NCI-H2196 (cell line): Measurements from ENCODE around the gene RNF10.
"Not testable (repeated sequence)": the region's sequence is repeated elsewhere in the genome, so short reads cannot be mapped to it uniquely, and the experiment has no call there.

Experiments used
- DNase-seq: peaks from one replicate; lab custom pipeline; 2025; ENCODE audit not compliant: unreplicated experiment; lab: John Stamatoyannopoulos, UW

The RNF10 gene

DNA sequence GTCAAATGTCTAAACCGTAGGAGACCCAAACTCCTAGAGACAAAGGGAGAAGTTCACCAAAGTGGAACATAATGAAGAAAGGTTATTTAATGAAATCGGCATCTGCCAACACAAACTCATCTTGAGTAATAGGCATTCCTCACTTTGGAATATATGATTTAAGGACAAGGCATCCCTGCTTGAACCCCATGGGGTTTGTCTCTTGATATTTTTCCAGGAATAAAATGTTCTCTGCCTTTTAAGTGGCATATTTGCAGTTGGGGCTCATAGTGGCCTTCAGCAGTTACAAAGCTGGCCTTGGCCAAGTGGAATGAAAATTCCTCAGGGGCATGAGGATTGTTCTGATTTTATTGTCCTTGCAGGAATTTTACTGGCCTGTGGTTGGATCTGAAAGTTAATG lies 40.0 kb downstream of the RNF10 start:
- no peak for DNase-seq

DNA sequence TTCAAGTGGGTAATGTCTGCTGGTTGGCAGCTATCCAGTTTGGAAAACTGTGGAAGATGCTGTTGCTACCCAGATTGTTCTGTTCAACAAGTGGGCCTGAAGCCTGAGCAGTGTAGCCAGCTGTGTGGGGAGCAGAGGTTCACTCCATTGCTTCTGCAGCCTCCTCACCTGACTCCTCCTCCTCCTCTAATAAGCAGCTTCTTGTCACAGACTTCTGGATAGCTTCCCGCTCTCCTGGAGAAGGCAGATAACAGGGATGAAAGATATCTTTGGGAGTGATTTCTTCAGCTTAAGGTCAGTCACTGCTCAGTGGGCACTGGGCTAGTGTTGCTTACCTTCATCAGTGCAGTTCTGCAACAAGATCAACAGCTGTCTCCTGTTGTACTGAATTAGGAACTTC lies 45.0 kb downstream of the RNF10 start:
- no peak for DNase-seq

DNA sequence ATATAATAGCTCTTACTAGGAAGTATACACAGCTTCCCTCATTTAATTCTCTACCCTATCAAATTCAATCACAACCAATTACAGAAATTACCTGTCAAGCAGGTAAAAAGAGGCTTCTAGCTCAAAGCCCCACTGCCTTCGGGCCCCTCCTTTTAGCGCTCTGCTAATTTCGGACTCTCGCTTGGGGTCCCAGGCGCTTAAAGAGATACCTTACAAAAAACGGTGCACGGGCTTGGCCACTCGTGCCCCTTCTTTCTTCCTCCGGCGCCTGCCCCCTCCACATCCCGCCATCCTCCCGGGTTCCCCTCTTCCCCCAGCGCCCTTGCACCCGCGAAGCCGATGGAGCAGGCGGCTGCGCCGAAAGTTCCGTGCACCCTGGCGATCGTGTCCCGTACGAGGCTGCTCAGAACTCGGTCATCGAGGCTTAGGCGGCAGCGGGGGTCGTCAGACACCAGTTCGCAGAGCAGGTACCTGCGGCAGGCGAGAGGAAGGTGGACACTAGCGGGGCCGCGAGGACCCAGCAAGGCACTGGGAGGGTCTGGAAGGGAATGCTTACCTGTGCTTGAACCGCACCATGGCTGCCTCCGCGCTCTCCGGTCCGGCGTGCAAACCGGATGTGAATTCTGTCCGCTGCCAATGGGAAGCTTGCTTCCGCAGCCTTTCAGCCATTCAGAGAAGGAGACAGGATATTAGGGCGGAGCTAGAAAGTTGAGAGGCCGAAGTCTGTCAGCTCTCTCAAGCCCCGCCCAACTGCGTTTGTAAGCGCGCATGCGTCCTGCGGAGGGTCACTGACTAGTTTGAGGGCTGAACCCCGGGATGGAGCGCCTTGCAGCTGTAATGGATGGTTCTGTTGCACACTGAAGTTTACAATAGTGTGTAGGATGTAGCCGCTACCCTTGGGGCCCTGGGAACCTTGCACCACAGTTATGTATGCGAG lies 46.9 kb downstream of the RNF10 start, which contains the start of gene POP5:
Gene POP5, minus strand, starts transcription at position 616 of the 937 bp plus-strand sequence. Its CDS starts 40 bp downstream, at position 576.
- peak; percentile 99 for DNase-seq

DNA sequence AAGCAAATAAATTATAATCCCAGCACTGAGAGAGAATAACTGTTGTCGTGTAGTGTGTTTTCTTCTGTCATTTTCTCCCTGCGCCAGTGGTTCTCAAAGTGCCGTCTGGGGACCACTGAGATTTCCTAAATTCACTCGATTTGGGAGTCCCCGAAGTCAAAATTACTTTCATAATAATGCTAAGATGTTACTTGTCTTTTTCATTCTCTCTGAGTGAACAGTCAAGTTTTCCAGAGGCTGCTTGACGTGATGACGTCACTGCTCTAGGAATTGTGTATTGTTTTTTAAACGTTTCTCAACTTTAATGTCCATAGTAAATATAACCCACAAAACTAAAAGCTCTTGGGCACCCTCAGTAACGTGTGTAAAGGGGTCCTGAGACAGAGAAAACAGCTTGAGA lies 47.8 kb downstream of the RNF10 start:
- DNase-seq: no peak

DNA sequence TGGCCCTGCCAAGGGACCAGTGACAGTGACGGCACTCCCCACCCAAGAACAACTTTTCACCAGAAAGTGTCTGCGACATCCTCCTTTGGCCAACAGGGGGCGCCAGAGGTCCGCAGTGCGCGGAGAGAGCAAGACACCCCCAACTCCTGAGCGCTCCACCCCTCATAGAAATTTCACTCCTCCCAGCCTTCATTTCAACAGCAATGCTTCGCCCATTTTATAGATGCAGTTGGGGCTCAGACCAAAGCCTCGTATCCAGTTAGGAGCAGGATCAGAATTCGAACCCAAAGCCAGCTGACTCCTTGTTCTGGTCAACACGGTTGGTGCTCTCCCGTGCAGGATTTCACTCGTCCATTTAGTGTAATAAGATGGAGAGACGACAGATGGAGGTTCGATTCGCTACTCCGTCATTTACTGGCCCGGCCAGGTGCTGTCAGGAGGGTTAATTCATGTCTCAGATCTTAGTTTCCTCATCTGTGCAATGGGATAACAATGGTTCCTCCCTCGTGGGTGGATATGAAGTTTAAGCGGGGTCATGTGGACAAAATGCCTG lies 49.4 kb downstream of the RNF10 start:
- peak; percentile 85 for DNase-seq

DNA sequence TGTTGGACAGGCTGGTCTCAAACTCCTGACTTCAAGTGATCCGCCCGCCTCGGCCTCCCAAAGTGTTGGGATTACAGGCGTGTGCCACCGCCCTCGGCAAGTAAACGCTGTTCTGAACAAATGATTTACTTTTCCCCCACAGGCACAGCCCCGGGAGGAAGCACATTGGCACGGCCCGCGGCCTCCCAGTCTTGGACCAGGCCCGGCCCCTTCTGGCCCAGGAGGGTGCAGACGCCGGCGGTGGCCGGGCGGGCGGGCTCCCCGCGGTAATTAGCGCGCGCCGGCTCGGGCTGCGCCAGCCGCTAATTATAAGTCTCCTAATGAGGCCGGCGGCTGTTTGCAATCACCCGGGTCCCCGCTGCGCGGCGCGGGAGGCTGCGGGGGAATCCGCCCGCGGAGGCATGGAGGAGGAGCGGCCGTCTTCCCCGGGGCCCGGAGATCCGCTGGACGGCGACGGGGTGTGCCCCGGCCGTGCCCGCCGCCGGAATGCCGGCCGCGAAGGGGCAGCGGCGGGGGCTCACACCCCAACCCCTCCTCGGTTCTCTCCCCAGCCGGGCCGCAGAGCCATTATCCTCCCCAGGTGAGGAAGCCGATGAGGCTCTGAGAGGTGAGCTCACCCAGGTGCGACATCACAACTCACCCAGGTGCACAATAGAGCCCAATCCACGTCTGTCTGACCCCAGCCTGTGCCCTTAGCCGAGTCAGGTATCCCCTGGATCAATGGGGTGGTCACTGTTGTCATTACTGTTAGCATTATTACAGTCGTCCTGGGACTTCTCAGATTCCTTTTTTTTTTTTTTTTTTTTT lies 50.4 kb downstream of the RNF10 start:
- peak; percentile 39 for DNase-seq

DNA sequence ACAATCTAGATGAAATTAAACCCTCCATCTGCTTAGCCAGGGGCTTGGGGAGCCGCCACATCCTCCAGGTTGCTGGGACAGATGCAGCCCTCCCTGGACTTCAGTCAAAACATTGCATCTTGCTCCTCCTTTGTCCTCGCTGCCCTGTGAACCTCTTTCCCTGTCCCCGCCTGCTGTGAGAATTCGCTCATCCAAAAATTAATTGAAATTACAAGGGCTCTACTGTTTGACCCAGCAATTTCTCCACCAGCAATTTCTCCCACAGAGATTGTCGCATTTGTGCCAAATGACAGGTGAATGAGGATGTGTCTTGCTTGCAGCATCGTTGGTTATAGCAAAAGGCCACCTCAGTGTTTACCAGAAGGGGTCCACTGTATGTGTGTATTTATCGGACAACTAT lies 52.0 kb downstream of the RNF10 start:
- DNase-seq: no peak

DNA sequence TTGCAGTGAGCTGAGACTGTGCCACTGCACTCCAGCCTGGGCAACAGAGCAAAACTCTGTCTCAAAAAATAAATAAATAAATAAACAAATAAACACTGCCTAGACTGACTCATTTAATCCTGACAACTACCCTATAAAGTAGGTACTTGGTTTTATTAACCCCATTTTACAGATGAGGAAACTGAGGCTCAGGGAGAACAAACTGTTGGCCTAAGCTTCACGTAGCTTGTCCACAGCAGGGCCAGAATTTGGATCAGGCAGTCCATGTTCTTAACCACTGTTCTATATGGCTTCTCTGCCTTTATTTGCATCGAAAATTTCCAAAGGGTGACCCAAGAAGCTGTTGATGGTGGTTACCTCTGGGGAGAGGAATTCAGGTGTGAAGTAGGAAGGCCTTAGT lies 52.7 kb downstream of the RNF10 start:
- DNase-seq: no peak

DNA sequence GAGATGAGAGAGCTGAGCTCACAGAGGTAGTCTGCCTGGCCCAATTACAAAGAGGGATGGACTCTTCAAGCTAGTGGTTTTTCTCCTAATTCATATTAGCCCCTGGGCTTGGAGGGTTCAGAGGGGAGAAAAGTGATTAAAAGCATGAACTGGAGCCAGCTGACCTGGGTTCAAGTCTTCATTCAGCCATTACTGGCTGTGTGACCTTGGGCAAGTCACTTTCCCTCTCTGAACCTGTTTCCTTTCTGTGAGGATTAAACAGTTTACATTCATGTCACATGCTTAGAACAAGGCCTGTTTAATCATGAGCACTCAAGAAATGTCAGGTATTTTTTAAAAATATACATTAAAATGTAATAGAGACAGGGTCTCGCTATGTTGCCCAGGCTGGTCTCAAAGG lies 54.2 kb downstream of the RNF10 start:
- no peak for DNase-seq

DNA sequence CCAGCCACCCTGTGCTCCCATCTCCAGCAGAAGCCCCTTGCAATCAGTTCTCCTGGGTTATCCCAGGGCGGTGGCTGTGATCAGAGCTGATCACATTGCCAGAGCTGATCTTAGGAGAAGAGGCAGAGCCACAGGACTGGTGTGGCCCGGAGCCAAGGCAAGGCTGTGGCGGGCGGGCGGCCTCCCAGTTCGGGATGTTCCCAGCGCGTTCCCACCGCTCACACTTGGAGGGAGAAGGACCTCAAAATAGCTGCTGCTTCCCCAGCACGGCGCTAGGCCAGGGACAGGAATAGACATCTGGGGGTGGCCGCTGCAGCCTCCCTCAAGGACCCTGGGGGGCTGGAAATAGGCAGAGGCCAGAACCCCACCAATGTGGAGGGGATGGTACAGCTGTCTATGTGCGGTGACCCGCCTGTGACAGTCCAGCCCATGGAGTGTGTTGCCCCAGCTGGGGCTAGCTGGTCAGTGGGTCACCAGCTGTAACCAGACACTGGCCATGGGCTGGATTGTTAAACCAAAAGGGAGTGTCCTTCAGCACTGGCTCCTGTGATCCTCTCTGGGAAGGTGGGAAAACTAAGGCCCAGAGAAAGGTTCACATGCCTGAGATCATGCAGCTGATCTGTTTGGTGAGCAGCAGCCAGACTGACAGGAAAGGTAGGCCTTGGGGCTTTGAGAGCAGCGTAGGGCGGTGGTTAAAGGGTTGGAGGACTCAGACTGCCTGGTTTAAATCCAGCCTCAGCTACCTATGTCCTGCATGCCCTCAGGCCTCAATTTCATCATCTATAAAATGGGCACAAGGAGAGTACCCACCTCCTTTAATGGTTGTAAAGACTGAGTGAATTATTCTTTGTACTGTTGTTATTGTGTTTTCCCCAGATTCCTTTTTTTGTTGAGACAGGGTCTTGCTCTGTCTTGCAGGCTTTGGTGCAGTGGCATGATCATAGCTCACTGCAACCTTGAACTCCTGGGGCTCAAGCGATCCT lies 55.1 kb downstream of the RNF10 start:
- DNase-seq: no peak

DNA sequence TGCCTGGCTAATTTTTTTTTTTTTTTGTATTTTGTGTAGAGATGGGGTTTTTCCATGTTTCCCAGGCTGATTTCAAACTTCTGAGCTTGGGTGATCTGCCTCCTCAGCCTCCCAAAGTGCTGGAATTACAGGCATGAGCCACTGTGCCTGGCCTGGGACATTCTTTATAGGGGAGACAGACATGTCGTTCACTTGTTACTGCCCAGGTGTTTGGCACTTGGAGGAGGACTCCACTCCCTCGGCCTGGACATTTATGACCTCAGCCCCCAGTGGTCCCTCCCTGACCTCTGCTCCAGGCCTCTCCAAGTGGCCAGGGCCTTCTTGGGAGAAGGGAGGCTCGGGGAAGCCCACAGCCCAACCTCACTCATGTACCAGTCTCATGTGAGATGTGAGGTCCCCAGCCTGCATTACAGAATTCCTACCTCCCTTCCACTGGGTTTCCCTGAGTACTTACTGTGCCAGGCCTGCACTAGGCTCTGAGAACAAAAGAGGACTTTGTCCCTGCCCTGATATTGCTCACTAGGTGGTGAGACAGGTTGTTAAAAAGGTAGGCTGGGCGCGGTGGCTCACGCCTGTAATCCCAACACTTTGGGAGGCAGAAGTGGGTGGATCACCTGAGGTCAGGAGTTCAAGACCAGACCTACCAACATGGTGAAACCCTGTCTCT lies 56.7 kb downstream of the RNF10 start:
- no peak for DNase-seq

DNA sequence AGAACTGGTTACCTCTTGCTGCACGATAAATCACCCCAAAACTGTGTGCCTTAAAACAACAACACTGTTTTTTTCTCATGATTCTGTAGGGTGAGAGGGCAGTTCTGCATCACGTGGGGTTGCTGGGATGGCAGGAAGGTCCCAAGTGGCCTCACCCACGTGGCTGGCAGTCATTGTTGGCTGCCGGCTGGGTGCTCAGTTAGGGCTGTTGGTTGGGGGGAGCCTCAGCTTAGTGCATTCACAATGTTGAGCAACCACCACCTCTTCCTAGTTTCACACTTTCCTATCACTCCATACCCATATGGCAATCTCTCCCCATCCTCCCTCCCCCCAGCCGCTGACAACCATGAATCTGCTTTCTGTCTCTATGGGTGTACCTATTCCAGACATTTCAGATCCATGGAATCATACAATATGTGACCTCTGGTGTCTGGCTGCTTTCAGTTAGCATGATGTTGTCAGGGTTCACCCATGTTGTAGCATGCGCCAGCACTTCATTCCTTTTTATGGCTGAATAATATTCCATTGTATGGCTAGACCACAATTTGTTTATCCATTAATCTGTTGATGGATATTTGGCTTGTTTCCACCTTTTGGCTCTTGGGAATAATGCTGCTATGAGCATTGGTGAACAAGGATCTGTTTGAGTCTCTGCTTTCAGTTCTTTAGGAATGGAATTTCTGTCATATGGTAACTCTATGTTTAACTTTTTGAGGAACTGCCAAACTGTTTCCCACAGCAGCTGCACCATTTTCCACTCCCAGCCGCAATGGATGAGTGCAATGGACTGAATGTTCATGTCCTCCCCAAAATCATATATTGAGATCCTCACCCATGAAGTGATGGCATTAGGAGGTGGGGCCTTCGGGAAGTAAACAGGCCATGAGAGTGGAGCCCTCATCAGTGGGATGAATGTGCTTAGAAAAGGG lies 58.2 kb downstream of the RNF10 start:
- no peak for DNase-seq

DNA sequence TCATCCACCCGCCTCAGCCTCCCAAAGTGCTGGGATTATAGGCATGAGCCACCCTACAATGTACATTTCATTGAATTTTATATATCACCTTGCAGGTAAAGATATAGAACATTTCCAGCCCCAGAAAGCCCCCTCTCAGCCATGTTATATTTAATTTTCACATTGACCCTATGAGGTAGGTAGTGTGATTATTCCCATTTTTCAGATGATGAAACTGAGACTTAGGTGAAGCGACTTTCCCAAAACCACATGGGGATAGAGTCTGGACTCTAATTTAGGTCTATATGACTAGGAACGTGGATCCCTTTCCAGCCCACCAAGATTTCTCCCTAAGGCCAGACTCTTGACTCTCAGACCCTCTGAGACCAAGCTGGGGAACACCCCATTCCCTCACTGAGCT lies 62.7 kb downstream of the RNF10 start:
- DNase-seq: no peak

DNA sequence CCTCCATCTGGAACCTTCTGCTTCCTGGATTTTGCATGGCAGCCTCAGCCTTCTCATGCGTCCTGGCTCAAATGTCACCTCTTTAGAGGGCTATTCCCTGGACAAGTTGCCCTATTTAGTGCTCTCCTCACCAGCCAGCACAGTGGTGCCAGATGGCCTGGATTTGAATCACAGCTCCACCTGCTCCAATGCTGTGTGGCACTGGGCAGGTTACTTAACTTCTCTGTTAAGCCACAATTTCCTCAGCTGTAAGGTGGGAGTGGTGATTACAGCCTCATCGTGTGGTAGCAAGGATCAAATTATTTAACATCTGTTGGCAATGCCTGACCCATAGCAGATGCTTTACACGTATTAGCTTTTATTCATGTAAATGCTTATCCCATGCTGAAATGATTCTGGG lies 63.7 kb downstream of the RNF10 start:
- no peak for DNase-seq

DNA sequence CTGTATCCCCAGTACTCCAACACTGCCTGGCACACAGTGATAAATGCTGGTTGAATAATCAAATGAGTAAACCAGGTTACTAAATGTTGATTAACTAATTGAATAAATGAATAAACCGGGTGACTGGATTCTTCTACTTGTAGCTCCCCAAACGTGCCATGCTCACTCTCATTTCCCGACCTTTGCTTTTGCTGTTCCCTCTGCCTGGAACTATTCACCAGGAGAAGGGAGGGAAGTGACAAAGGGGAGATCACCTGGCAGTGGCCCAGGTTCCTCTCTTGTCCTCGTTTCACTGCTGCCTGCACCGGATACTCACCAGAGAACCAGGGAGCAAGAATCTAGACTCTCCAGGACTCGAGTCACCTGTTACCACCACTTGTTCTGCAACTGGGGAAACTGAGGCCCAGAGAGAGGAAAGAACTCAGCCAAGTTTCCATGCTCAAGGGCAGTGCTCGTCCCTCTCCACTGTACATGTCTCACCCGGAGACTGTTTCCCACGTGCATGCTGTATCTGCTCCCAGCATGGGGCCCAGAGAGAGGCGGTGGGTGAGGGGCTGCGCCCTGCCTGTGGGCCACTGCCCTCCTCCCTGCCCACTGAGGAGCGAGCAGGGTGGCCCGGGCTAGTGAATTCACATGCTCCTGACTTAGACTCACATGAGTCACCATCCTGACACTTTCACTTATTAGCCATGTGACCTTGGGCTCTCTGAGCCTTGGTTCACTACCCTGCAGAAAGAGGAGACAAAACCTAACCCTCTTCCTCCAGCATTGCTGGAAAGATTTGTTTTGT lies 64.7 kb downstream of the RNF10 start:
- no peak for DNase-seq

DNA sequence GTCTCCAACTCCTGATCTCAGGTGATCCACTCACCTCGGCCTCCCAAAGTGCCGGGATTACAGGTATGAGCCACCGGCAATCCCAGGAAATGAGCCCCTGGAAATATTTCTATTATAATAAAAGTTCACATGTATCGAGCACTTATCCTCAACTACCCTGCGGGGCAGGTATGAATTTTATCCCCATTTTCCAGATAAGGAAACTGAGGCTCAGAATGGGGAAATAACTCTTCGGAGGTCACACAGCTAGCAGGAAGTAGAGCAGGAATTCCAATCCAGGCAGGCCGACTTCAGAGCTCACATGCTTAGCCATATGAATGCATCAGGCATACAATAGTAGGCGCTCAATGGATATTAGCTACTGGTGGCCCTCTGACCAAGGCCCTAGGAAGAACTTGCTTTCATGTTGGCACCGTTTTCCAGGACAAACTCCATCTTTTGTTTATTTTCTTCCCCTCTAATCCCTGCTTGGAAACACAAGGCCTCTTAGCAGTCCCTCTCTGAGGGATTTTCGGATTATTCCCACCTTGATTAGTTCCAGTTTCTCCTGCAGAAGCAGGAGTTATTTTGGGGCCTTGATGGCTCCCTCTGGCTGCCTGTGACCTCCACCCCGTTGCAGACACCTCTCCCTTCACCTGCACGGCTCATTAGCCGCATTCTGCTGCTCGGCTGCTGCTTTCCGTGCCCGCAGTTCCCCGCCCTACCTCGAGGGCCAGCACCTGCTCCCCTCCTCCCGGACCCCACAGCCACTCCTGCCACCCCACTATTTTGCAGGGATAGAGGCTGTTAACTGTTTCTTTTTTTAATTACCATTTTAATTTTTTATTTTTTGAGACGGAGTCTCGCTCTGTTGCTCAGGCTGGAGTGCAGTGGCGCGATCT lies 65.8 kb downstream of the RNF10 start:
- DNase-seq: no peak

DNA sequence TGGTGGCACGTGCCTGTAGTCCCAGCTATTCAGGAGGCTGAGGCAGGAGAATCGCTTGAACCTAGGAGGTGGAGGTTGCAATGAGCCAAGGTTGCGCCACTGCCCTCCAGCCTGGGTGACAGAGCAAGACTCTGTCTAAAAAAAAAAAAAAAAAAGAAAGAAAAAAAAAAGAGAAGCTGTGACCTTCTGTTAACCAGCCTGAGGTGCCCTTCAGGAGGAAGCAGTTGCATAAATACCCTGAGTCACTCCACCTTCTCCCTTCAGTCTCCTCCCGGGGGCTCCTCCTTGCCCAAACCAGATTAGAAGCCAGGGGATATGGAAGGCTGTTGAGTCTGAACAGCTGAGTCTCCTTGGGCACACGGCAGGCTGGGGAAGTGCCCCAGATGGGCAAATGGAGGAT lies 68.3 kb downstream of the RNF10 start:
- not testable (repeated sequence) for DNase-seq
